AG09309 (cell line): ENCODE data around the gene DCDC2B.

Experiments
- DNase-seq: peaks from one replicate; pipeline ENCODE4 v3.0.0-alpha.2; 2010; ENCODE audit warnings: low read depth
- H3K4me3 ChIP-seq: 2 replicates; pipeline ENCODE4 v1.5.1; 2011; ENCODE audit warnings: mild to moderate bottlenecking, low read depth, low read length, moderate library complexity; ENCODE audit not compliant: control insufficient read depth
- CTCF ChIP-seq: IDR thresholded peaks from 2 replicates; pipeline ENCODE4 v1.5.1; 2011; ENCODE audit warnings: mild to moderate bottlenecking, low read depth, low read length, inconsistent platforms; ENCODE audit not compliant: insufficient read depth, control insufficient read depth; ENCODE audit errors: missing control alignments

The DCDC2B gene

DNA sequence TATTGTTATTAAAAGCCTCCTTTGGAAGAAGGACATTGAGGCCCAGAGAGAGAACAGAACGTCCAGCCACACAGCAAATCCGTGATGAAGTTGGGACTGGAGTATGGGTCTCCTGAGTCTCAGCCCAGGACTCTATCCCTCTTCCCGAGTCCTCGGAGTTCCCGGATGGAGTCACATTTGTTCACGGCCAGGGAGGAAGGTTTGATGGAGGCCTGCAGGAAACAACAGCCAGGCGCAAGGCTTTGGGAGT lies 29.8 kb upstream of the DCDC2B start:
- no peak for TF ChIP-seq CTCF
- peak overlapping the region; percentile 85 for H3K4me3 ChIP-seq
- no peak for DNase-seq

GRCh38 chr1:32179443-32180185 lies 29.3 kb upstream of the DCDC2B start, which contains the start of gene TXLNA:
TXLNA (plus strand) TSS chr1:32179675; CDS start chr1:32180346, 671 bp downstream.
- no peak for DNase-seq
- peak within 1 kb of the TSS; percentile 85 for H3K4me3 ChIP-seq
- no peak for TF ChIP-seq CTCF

GRCh38 chr1:32180186-32181060 lies 28.5 kb upstream of the DCDC2B start:
- no peak for DNase-seq
- TF ChIP-seq CTCF: no peak
- H3K4me3 ChIP-seq: peak overlapping the region; percentile 85

GRCh38 chr1:32181065-32181464 lies 27.8 kb upstream of the DCDC2B start:
- no peak for TF ChIP-seq CTCF
- no peak for DNase-seq
- H3K4me3 ChIP-seq: peak overlapping the region; percentile 85

DNA sequence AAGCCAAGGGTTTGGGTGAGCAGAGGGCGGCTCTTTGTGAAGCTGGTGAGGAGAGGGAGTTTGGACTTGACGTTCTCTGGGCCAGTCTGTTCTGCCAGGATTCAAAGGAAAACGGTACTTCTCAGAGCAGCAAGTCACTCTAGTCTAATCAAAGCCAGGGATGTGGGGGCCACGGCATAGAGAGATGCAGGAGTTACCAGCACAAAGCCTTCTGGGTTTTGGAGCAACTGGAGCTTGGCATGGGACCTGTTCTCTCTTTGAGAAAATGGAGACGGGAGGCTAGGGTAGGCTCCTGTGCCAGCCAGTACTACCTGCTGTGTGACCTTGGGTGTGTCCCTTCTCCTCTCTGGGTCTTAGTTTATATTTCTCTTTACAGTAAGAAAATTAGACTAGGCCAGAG lies 27.3 kb upstream of the DCDC2B start:
- no peak for TF ChIP-seq CTCF
- DNase-seq: no peak
- H3K4me3 ChIP-seq: peak overlapping the region; percentile 85

GRCh38 chr1:32182060-32182459 lies 26.8 kb upstream of the DCDC2B start:
- peak overlapping the region; percentile 85; the same call in 1 of the 2 replicates for H3K4me3 ChIP-seq
- DNase-seq: no peak
- no peak for TF ChIP-seq CTCF
